WI38 (cell line): ENCODE data around the gene SHC3.

Experiments
- H3K4me3 ChIP-seq: 2 replicates; pipeline ENCODE4 v1.5.1; 2011; ENCODE audit warnings: low read depth, mild to moderate bottlenecking, control low read depth, low read length
- CTCF ChIP-seq: IDR thresholded peaks from 2 replicates; pipeline ENCODE4 v1.5.1; 2012; ENCODE audit warnings: low read depth, mild to moderate bottlenecking, control low read depth, low read length

Gene SHC3

GRCh38 chr9:89109666-89110065 lies 69.0 kb downstream of the SHC3 start:
- TF ChIP-seq CTCF = no peak

GRCh38 chr9:89107406-89107805 lies 71.2 kb downstream of the SHC3 start:
- H3K4me3 ChIP-seq = no peak overlapping the region
- no peak for TF ChIP-seq CTCF

More at GRCh38 chr9:89109666-89110065, 69.0 kb downstream of the SHC3 start:
- H3K4me3 ChIP-seq = no peak overlapping the region

GRCh38 chr9:89106224-89106851 lies 72.3 kb downstream of the SHC3 start:
- TF ChIP-seq CTCF = no peak
- no peak overlapping the region for H3K4me3 ChIP-seq

- H3K4me3 ChIP-seq = no peak overlapping the region
- no peak for TF ChIP-seq CTCF
Measured at GRCh38 chr9:89104821-89105220, 73.8 kb downstream of the SHC3 start.

GRCh38 chr9:89097219-89097618 lies 81.4 kb downstream of the SHC3 start:
- TF ChIP-seq CTCF = no peak
- H3K4me3 ChIP-seq = no peak overlapping the region

GRCh38 chr9:89096807-89097206 lies 81.8 kb downstream of the SHC3 start:
- no peak overlapping the region for H3K4me3 ChIP-seq
- TF ChIP-seq CTCF = no peak

- no peak overlapping the region for H3K4me3 ChIP-seq
- no peak for TF ChIP-seq CTCF
Measured at GRCh38 chr9:89095761-89096528, 82.7 kb downstream of the SHC3 start.
